Central memory CD8-positive, alpha-beta T cell (primary cell): ENCODE measurements around the gene LCN10.

Experiments
- ATAC-seq: fragments of 150-1000 bp; cut with Tn5 transposase; replicated peaks from 2 replicates; pipeline ENCODE4 v1.10.0; 2022; ENCODE audit warnings: mild to moderate bottlenecking, moderate FRiP score, moderate number of reproducible peaks; ENCODE audit not compliant: poor library complexity, severe bottlenecking; ENCODE audit errors: extremely low read depth
- DNase-seq, 2 donors: peaks; one replicate each; pipeline ENCODE4 v3.0.0; 2021; ENCODE audit warnings: low spot score in 2 of 2
- H3K27ac Mint-ChIP-seq: one replicate; pipeline ENCODE4 v1.8.0; 2022; ENCODE audit warnings: low read depth, mild to moderate bottlenecking, moderate library complexity, mixed read lengths
- H3K27me3 Mint-ChIP-seq: one replicate; pipeline ENCODE4 v1.8.0; 2022; ENCODE audit warnings: mixed read lengths
- H3K36me3 Mint-ChIP-seq: one replicate; pipeline ENCODE4 v1.8.0; 2022; ENCODE audit warnings: mild to moderate bottlenecking, moderate library complexity, mixed read lengths; ENCODE audit not compliant: insufficient read depth
- H3K4me1 Mint-ChIP-seq: one replicate; pipeline ENCODE4 v1.8.0; 2022; ENCODE audit warnings: mixed read lengths
- H3K4me3 Mint-ChIP-seq: one replicate; pipeline ENCODE4 v1.8.0; 2022; ENCODE audit warnings: mild to moderate bottlenecking, moderate library complexity, mixed read lengths
- H3K9me3 Mint-ChIP-seq: one replicate; pipeline ENCODE4 v1.8.0; 2022; ENCODE audit warnings: mixed read lengths

LCN10 gene

GRCh38 chr9:136747161-136748060 lies 4.7 kb upstream of the LCN10 start:
- peaks cover 3% of the 10 kb centered on the region for H3K36me3 Mint-ChIP-seq
- H3K4me1 Mint-ChIP-seq, result no peaks in the 10 kb centered on the region
- H3K27me3 Mint-ChIP-seq, result peaks cover 27% of the 10 kb centered on the region
- H3K4me3 Mint-ChIP-seq, result no peak overlapping the region
- H3K9me3 Mint-ChIP-seq, result peaks cover 8% of the 10 kb centered on the region
- H3K27ac Mint-ChIP-seq, result no peak overlapping the region
- no peak for DNase-seq
- no peak for ATAC-seq

- Mint-ChIP-seq H3K4me1 (no peaks in the 10 kb centered on the region), H3K27ac (no peak overlapping the region), H3K36me3 (peaks cover 3% of the 10 kb centered on the region)
Observed at GRCh38 chr9:136746621-136747020, 3.9 kb upstream of the LCN10 start.

GRCh38 chr9:136746155-136746490 lies 3.4 kb upstream of the LCN10 start:
- no peak for DNase-seq
- Mint-ChIP-seq H3K4me1 (no peaks in the 10 kb centered on the region), H3K9me3 (no peaks in the 10 kb centered on the region), H3K27ac (no peak overlapping the region), H3K27me3 (peaks cover 27% of the 10 kb centered on the region), H3K36me3 (peaks cover 3% of the 10 kb centered on the region), H3K4me3 (no peak overlapping the region)
- ATAC-seq, result no peak

More at GRCh38 chr9:136746621-136747020, 3.9 kb upstream of the LCN10 start:
- H3K27me3 Mint-ChIP-seq, result peaks cover 27% of the 10 kb centered on the region
- H3K4me3 Mint-ChIP-seq, result no peak overlapping the region
- DNase-seq, result no peak
- H3K9me3 Mint-ChIP-seq, result peaks cover 1% of the 10 kb centered on the region
- no peak for ATAC-seq

GRCh38 chr9:136745389-136746154 lies 2.8 kb upstream of the LCN10 start:
- no peak for ATAC-seq
- peaks cover 27% of the 10 kb centered on the region for H3K27me3 Mint-ChIP-seq

GRCh38 chr9:136744773-136745172 lies 2.0 kb upstream of the LCN10 start:
- no peak for ATAC-seq
- H3K36me3 Mint-ChIP-seq, result peaks cover 1% of the 10 kb centered on the region
- no peaks in the 10 kb centered on the region for H3K4me1 Mint-ChIP-seq

More at GRCh38 chr9:136745389-136746154, 2.8 kb upstream of the LCN10 start:
- Mint-ChIP-seq H3K4me3 (no peak overlapping the region), H3K9me3 (no peaks in the 10 kb centered on the region), H3K36me3 (peaks cover 2% of the 10 kb centered on the region), H3K4me1 (no peaks in the 10 kb centered on the region), H3K27ac (no peak overlapping the region)
- DNase-seq, result no peak

GRCh38 chr9:136743639-136744211 lies 985 bp upstream of the LCN10 start:
- Mint-ChIP-seq H3K36me3 (peaks cover 1% of the 10 kb centered on the region), H3K4me3 (no peak overlapping the region), H3K27ac (no peak overlapping the region), H3K9me3 (no peaks in the 10 kb centered on the region), H3K4me1 (no peaks in the 10 kb centered on the region), H3K27me3 (peaks cover 25% of the 10 kb centered on the region)
- no peak for ATAC-seq
- DNase-seq, result no peak

More at GRCh38 chr9:136744773-136745172, 2.0 kb upstream of the LCN10 start:
- no peak for DNase-seq
- Mint-ChIP-seq H3K27ac (no peak overlapping the region), H3K9me3 (no peaks in the 10 kb centered on the region), H3K4me3 (no peak overlapping the region), H3K27me3 (peaks cover 27% of the 10 kb centered on the region)

GRCh38 chr9:136741883-136742571 lies 713 bp downstream of the LCN10 start:
- no peaks in the 10 kb centered on the region for H3K4me1 Mint-ChIP-seq
- H3K27me3 Mint-ChIP-seq, result peaks cover 14% of the 10 kb centered on the region
- H3K36me3 Mint-ChIP-seq, result peaks cover 1% of the 10 kb centered on the region
- peak overlapping the region; percentile 16 for H3K4me3 Mint-ChIP-seq
- no peaks in the 10 kb centered on the region for H3K9me3 Mint-ChIP-seq
- ATAC-seq (no peak), DNase-seq (no peak)
- no peak overlapping the region for H3K27ac Mint-ChIP-seq

- Mint-ChIP-seq H3K27ac (no peak overlapping the region), H3K27me3 (peaks cover 14% of the 10 kb centered on the region), H3K36me3 (peaks cover 1% of the 10 kb centered on the region), H3K9me3 (no peaks in the 10 kb centered on the region), H3K4me3 (peak overlapping the region; percentile 16), H3K4me1 (no peaks in the 10 kb centered on the region)
- DNase-seq (no peak), ATAC-seq (no peak)
Observed at GRCh38 chr9:136740971-136741882, 1.5 kb downstream of the LCN10 start.

- Mint-ChIP-seq H3K4me3 (no peak overlapping the region), H3K9me3 (no peaks in the 10 kb centered on the region), H3K36me3 (peaks cover 1% of the 10 kb centered on the region), H3K27ac (no peak overlapping the region), H3K4me1 (no peaks in the 10 kb centered on the region), H3K27me3 (peaks cover 14% of the 10 kb centered on the region)
- ATAC-seq, result no peak
- DNase-seq, result no peak
Observed at GRCh38 chr9:136740491-136740890, 2.2 kb downstream of the LCN10 start.

- H3K4me1 Mint-ChIP-seq, result no peaks in the 10 kb centered on the region
- peaks cover 14% of the 10 kb centered on the region for H3K27me3 Mint-ChIP-seq
- H3K27ac Mint-ChIP-seq, result no peak overlapping the region
- no peaks in the 10 kb centered on the region for H3K9me3 Mint-ChIP-seq
- H3K36me3 Mint-ChIP-seq, result peaks cover 1% of the 10 kb centered on the region
- no peak overlapping the region for H3K4me3 Mint-ChIP-seq
- DNase-seq, result no peak
- ATAC-seq, result no peak
Observed at GRCh38 chr9:136740069-136740468, 2.7 kb downstream of the LCN10 start.

- ATAC-seq, result no peak
- peaks cover 14% of the 10 kb centered on the region for H3K27me3 Mint-ChIP-seq
- H3K4me3 Mint-ChIP-seq, result no peak overlapping the region
- no peaks in the 10 kb centered on the region for H3K4me1 Mint-ChIP-seq
- no peaks in the 10 kb centered on the region for H3K9me3 Mint-ChIP-seq
- no peak overlapping the region for H3K27ac Mint-ChIP-seq
- H3K36me3 Mint-ChIP-seq, result peaks cover 1% of the 10 kb centered on the region
- DNase-seq, result no peak
Observed at GRCh38 chr9:136739509-136739908, 3.2 kb downstream of the LCN10 start.
